Occipital lobe (tissue), 2 donors: Measurements from ENCODE around the gene SLAIN2. TPM values are rescaled to one million over a fixed set of nuclear protein-coding genes. Genes with fewer than 3 reads are reported as not detected.
"Not testable (repeated sequence)": the region's sequence is repeated elsewhere in the genome, so short reads cannot be mapped to it uniquely, and the experiment has no call there.

Experiments
- DNase-seq: peaks from one replicate; lab custom pipeline; 2025; lab: John Stamatoyannopoulos, UW
- total RNA-seq: library from RNA; depleted of rRNA; stranded (reverse); fragments of >200 nt; gene quantifications from one replicate; pipeline ENCODE4 v1.2.3, GENCODE V29; 2014

Gene SLAIN2
- total RNA-seq, 1 donor from 2014 or later, result 345 TPM

DNA sequence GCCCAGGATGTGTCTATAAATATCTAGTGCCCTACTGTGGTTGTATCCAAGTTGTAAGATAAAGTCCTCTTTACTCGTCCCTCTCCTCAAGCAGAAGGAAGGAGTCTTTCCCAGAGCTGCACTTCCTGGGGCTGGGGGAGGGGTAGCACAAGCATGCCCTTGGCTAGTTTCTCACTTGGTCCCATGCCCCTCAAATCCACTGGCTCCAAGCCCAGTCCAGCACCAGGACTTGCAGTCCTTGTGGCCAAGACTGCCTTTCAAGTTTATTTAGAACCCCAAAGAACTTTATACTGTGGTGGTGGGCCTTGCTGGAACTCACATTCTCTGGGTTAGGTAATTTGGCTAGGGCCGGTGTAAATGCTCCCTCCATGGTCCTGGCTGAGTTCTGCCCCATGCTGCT is 98.7 kb downstream of the SLAIN2 start:
- DNase-seq, result no peak

DNA sequence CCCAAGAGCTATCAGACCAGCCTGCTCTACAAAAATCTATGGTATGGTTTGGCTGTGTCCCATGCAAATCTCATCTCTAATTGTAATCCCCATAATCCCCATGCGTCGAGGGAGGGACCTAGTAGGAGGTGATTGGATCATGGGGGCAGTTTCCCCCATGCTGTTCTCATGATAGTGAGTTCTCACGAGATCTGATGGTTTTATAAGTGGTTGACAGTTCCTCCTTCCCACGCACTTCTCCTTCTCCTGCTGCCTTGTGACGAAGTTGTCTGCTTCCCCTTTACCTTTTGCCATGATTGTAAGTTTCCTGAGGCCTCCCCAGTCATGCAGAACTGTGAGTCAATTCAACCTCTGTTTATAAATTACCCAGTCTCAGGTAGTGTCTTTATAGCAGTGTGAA is 99.6 kb downstream of the SLAIN2 start:
- not testable (repeated sequence) for DNase-seq

DNA sequence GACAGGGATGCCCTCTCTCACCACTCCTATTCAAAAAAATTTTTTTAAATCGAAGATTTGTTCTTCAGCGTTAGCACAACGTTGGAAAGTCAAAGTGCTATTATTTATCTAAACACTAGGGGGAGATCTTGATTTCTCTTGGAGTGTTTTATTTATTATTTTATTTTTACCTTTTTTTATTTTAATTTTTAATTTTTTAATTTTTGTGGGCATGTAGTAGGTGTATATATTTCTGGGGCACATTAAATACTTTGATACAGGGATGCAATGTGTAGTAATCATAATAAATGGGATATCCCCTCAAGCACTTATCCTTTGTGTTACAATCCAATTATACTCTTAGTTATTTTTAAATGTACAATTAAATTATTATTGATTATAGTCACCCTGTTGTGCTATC is 104.4 kb downstream of the SLAIN2 start:
- DNase-seq, result no peak

DNA sequence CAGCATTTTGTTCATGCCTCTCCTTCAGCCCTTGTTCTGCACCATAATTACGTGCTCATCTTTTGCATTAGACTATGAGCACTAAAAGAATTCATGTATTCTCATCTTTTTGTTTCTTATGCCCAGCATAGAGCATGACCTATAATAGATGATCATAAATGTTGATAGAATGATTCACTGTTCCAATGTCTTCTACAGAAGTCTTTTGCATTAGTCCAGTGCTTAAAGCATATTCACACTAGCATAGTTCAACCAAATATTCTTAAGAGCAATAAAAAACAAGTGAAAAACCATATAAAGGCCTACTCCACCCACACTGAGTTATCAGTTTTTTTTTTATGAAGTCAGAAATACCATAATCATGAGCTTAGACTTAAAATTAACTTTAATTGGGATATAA is 105.3 kb downstream of the SLAIN2 start:
- DNase-seq, result no peak

DNA sequence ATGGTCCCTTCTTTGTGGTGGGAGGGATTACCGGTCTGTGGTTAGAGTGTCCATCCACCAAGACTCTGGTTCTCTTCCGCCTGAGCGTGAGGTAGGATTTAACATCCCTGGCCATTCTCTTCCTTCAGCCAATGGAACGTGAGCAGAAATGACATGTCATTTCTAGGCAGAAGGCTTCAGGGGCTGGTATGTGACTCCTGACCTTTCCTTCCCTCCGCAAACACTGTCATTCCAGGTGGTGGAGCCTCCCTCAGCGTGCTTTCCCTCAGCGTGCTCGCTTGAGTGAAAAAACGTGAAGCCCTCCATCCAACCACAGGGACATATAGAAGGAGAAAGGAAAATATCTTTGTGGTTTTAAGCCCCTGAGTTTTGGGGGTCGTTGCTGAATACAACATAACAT is 107.8 kb downstream of the SLAIN2 start:
- DNase-seq, result no peak

DNA sequence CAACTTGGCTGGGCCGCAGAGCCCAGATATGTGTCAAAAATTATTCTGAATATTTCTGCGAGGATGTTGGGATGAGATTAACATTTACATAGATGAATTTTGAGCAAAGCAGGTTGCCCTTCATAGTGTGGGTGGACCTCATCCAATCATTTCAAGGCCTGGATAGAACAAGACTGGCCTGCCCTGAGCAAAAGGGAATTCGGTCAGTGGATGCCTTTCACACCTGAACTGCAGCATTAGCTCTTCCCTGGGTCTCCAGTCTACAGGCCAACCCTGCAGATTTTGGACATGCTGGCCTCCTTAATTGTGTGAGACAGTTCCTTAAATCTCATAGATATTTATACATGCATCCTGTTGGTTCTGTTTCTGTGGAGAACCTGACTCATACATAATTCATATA is 109.4 kb downstream of the SLAIN2 start:
- no peak for DNase-seq

DNA sequence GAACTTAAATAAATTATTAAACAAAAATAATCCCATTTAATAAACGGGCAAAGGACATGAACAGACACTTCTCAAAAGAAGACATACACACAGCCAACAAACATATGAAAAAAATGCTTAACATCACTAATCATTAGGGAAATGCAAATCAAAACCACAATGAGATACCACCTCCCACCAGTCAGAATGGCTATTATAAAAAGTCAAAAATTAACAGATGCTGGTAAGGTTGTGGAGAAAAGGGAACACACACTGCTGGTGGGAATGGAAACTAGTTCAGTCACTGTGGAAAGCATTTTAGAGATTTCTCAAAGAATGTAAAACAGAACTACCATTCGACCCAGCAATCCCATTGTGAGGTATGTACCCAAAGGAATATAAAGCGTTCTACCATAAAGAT is 110.3 kb downstream of the SLAIN2 start:
- not testable (repeated sequence) for DNase-seq

DNA sequence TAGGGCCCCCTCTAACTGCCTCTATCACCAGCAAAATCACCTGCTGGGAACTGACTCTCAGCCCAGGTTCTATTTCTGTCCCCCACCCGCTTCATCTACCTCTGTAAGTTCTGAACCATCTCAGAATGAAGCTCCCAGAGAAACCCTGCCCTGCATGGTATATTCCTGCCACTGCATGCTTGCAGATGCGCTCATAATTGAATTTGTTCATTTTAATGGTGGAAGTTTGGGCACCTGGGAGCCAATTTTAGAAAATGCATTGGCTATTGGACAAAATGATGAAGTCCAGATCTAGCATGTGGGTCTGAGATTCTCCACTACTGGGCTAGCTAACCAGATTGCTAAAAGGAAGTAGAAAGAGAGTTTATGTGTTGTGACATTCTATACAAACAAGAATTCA is 113.3 kb downstream of the SLAIN2 start:
- DNase-seq, result no peak

DNA sequence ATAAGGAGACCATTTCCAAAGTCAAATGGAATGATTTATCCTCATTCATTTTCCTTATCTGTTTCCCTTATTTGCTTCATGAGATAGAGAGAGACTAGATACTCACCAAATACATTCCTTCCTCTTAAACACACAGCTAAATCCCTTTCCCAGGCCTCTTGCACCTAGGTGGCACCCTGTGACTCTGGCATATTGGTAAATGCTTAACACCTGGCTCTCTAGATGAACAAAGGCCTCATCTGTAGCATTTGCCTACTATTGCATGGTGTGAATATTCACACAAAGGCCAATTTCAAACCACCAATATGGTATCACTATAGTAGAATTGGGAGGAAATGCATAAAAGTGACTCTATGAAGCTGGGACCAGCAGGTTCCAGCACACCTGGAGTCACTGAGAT is 119.7 kb downstream of the SLAIN2 start:
- DNase-seq, result no peak

DNA sequence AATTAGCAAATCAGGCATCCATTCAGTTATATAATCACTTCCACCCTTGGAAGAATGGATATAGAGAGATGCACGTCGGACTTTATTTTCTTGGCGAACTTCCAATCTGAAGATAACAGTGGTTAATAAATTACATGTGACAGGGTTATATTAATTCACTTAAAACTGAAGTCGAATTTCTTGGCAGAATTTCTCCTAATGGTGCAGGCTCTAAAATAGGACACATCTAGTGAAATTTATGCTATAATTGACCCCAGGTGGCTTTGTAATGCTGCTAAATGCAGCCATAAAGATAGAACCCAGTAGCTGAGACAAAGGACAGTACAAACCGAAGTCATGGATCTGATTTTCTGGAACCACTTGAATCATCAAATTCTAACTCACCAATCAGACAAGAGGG is 121.0 kb downstream of the SLAIN2 start:
- no peak for DNase-seq

DNA sequence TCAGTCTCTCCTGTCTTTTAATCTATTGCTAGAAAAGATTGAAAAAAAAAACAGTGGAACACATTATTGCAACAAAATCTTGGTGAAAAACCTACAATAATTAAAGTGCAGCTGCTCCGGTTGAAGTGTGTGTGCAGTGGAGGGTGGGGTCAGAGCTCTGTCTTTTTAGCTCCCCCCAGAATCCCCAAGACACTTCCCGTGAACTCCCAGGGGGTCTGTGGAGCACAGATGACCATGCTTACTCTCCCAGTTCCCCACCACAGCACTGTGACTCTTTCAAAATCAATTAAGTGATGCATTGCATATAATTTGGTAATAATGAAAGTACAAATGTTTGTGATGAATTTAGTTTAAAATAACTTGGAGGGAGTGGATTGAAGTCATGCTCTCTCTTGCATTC is 126.1 kb downstream of the SLAIN2 start:
- DNase-seq, result no peak

DNA sequence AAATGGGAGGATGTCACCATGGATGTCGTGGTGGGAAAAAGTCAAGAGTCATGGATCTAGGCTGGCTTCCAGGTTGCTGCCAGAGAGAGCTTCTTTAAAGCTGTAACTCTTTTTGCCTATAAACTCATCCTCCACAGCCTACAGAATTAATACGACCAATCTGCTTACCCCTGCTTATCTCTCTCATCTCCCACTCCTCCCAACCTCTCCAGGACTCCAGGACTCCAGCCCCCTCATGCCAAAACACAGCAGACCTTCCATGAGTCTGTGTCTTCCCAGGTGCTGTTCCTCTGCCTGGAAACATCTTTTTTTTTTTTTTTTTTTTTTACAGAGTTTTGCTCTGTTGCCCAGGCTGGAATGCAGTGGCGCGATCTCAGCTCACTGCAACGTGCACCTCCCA is 126.6 kb downstream of the SLAIN2 start:
- no peak for DNase-seq

DNA sequence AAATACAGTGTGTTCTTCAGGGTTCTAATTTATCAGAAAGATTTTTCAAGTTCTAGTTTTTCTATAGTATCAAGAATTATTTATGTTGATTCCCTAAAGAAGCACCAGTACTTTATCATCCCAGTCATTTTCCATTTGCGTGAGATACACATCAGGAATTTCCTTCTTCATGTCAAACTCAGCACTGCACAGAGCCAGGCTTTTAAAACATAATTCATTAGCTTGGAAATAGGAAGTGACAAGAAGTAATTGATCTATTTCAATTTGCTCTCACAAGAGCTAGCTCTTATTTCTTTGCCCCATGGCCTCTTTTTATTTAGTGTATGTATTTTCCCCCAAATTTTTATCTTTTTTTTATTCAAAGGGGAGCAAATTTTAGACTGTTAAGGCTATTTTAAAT is 128.8 kb downstream of the SLAIN2 start:
- no peak for DNase-seq

DNA sequence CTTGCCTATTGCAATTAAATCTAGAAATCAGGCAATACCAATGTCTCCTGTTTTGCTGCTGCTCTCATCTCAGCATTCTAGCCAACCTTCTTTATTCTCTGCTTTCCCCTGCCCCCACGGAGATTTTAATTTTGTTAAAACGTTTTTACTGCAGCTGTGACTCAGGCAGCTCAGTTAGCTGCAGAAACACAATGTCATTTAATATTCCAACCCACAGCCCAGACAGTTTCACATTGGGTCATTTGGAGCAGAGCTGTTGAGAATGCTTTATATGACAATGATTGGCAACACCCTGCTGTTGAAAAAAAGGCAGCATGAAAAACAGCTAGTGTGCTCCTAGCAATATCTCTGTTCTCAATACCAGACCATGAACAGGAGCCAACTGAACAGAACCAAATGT is 129.2 kb downstream of the SLAIN2 start:
- no peak for DNase-seq

DNA sequence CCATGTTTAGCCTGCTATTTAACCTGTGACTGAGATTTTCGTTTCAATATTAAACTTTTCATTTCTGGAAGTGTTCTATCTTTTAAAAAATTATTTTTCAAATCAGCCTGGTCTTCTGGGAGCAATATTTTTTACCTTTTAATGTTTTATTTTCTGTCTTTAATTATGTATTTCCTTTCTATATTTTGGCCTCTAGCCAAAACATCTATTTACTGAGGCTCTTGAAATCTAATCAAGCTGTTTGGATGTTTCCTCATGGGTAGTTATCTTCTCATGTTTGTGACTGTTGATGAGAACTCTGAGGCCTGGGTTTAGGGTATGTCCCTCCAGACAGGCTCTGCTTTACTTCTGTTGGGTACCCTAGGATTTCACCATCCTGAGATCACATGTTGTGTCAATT is 131.5 kb downstream of the SLAIN2 start:
- DNase-seq, result no peak

DNA sequence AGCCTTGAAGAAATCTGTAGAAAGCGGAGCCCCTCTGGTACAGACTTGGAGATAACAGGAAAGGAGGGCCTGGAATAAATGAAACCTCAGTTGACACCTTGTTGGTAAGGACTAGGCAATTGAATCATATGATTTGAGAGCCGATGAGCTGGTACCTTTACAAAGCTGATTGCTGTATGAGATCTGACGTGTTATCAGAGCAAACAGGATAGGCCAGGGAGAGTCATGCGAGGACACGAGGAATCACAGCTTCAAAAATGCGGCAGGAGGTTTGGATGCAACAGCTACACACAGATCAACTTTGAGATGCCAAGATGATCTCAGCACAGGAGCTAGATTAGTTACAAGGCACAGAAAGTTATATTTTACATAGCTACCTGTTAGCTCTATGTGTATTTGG is 134.4 kb downstream of the SLAIN2 start:
- DNase-seq, result no peak

Other genes starting within 250 kb of the SLAIN2 start
- 3.1 TPM for gene TXK, start 207.3 kb upstream of the SLAIN2 start, total RNA-seq
- 5.5 TPM for gene TEC, start 71.7 kb upstream of the SLAIN2 start, total RNA-seq
- 3.9 TPM for gene SLC10A4, start 141.8 kb downstream of the SLAIN2 start, total RNA-seq
- not detected for gene ZAR1, start 148.7 kb downstream of the SLAIN2 start, total RNA-seq